A549 (cell line): ENCODE results near the gene CDX1. TPM values are rescaled to one million over a fixed set of nuclear protein-coding genes. Genes with fewer than 3 reads are reported as not detected.

Experiments used
- ATAC-seq, 2 experiments: fragments of 200-7000 bp in 1 of 2; fragments of >200 bp in 1 of 2; cut with Nextera tagmentation in 1 of 2; cut with Tn5 transposase in 1 of 2; 3 replicates each; pipeline versions ENCODE4 v1.8.0 to v1.9.1; 2018 to 2020; ENCODE audit warnings: mild to moderate bottlenecking in 1 of 2, moderate library complexity in 1 of 2
- CTCF ChIA-PET: fragments of 300-600 bp; sonication (Branson Sonifier 250); formaldehyde crosslinking; extraction: SDS; loops from one replicate; lab custom pipeline; 2021; ENCODE audit warnings: antibody characterized with exemption, inconsistent platforms; lab: Yijun Ruan, JAX
- POLR2A ChIA-PET: fragments of 350-600 bp; formaldehyde crosslinking; extraction: SDS; loops from one replicate; lab custom pipeline; 2021; ENCODE audit warnings: antibody characterized with exemption, inconsistent platforms; lab: Yijun Ruan, JAX
- DNase-seq, 2 experiments: peaks; one replicate each; pipeline versions ENCODE4 v3.0.0 to v3.0.0-alpha.2; 2011 to 2016; ENCODE audit warnings: low read depth in 1 of 2, low spot score in 1 of 2
- FAIRE-seq: peaks from 2 replicates; lab custom pipeline; 2011; peaks lifted over from hg19 to GRCh38; lab: Jason Lieb, UNC
- H3K27ac ChIP-seq, 2 experiments: fragments of >200 bp; sonication (Bioruptor Twin); formaldehyde crosslinking; 3 replicates each; pipeline ENCODE4 v1.5.1; 2016 to 2017
- H3K4me1 ChIP-seq: fragments of >200 bp; sonication (Bioruptor Twin); formaldehyde crosslinking; 3 replicates; pipeline ENCODE4 v1.6.1; 2016
- H3K4me2 ChIP-seq: fragments of >200 bp; sonication (Bioruptor Twin); formaldehyde crosslinking; 3 replicates; pipeline ENCODE4 v1.6.1; 2016
- H3K4me3 ChIP-seq: fragments of >200 bp; sonication (Bioruptor Twin); formaldehyde crosslinking; 3 replicates; pipeline ENCODE4 v1.5.1; 2016
- H3K9me3 ChIP-seq: fragments of >200 bp; sonication (Bioruptor Twin); formaldehyde crosslinking; 3 replicates; pipeline ENCODE4 v1.6.1; 2016
- BCL3 ChIP-seq: fragments of >200 bp; sonication (Bioruptor Twin); formaldehyde crosslinking; IDR thresholded peaks from 3 replicates; pipeline ENCODE4 v1.6.1; 2016
- BHLHE40 ChIP-seq: IDR thresholded peaks from 2 replicates; pipeline ENCODE4 v1.6.1; 2012; ENCODE audit warnings: low read depth, low read length, inconsistent platforms
- CBX8 ChIP-seq: fragments of 200-600 bp; sonication (generic); IDR thresholded peaks from 2 replicates; pipeline ENCODE4 v1.6.1; 2016
- CEBPB ChIP-seq, 2 experiments: fragments of >200 bp in 1 of 2; sonication (Bioruptor Twin) in 1 of 2; formaldehyde crosslinking in 1 of 2; IDR thresholded peaks; 2 replicates each; pipeline ENCODE4 v1.6.1; 2012 to 2016
- CHD2 ChIP-seq: fragments of 150-350 bp; IDR thresholded peaks from 2 replicates; pipeline ENCODE4 v1.6.1; 2014; ENCODE audit warnings: low read length; ENCODE audit not compliant: partially characterized antibody
- CHD4 ChIP-seq: fragments of 200-600 bp; sonication (generic); IDR thresholded peaks from 2 replicates; pipeline ENCODE4 v1.6.1; 2016; ENCODE audit warnings: antibody characterized with exemption, mild to moderate bottlenecking, borderline replicate concordance
- CTCF ChIP-seq: fragments of >200 bp; sonication (Bioruptor Twin); formaldehyde crosslinking; IDR thresholded peaks from 3 replicates; pipeline ENCODE4 v1.5.1; 2016
- EHF ChIP-seq: fragments of 250-450 bp; sonication (Bioruptor Pico); IDR thresholded peaks from 2 replicates; pipeline ENCODE4 v1.5.0; 2020; ENCODE audit warnings: mild to moderate bottlenecking
- HDAC2 ChIP-seq: fragments of 200-600 bp; sonication (generic); IDR thresholded peaks from 2 replicates; pipeline ENCODE4 v1.6.1; 2016
- HES2 ChIP-seq: fragments of >200 bp; sonication (Bioruptor Twin); formaldehyde crosslinking; IDR thresholded peaks from 2 replicates; pipeline ENCODE4 v1.6.1; 2016
- HEYL ChIP-seq: fragments of 250-450 bp; sonication (Bioruptor Pico); IDR thresholded peaks from 2 replicates; pipeline ENCODE4 v1.8.0; 2021; ENCODE audit warnings: mild to moderate bottlenecking, moderate library complexity
- JUN ChIP-seq, 2 experiments: fragments of >200 bp; sonication (Bioruptor Twin); formaldehyde crosslinking; IDR thresholded peaks; 2 replicates in 1 of 2; 3 replicates in 1 of 2; pipeline ENCODE4 v1.6.1; 2016 to 2017
- JUNB ChIP-seq: fragments of >200 bp; sonication (Bioruptor Twin); formaldehyde crosslinking; IDR thresholded peaks from 2 replicates; pipeline ENCODE4 v1.6.1; 2016
- KDM1A ChIP-seq: fragments of 200-600 bp; sonication (generic); IDR thresholded peaks from 2 replicates; pipeline ENCODE4 v1.6.1; 2016; ENCODE audit warnings: low read depth, mild to moderate bottlenecking
- KDM5A ChIP-seq: fragments of 200-600 bp; sonication (generic); IDR thresholded peaks from 2 replicates; pipeline ENCODE4 v1.6.1; 2016; ENCODE audit warnings: antibody characterized with exemption, mild to moderate bottlenecking
- MYC ChIP-seq: IDR thresholded peaks from 2 replicates; pipeline ENCODE4 v1.6.1; 2012; ENCODE audit warnings: mild to moderate bottlenecking, inconsistent platforms, low read length, improper control_type of control experiment, borderline replicate concordance
- NFE2L2 ChIP-seq: fragments of 150-350 bp; conservative IDR thresholded peaks from 2 replicates; pipeline ENCODE4 v1.6.1; 2014; ENCODE audit warnings: low read length
- NR3C1 ChIP-seq: fragments of >200 bp; sonication (Bioruptor Twin); formaldehyde crosslinking; IDR thresholded peaks from 3 replicates; pipeline ENCODE4 v1.6.1; 2017
- PBX3 ChIP-seq: IDR thresholded peaks from 2 replicates; pipeline ENCODE4 v1.6.1; 2012
- PHF8 ChIP-seq: fragments of 200-600 bp; sonication (generic); IDR thresholded peaks from 2 replicates; pipeline ENCODE4 v1.6.1; 2016; ENCODE audit warnings: low read depth, mild to moderate bottlenecking, antibody characterized with exemption, moderate library complexity, borderline replicate concordance
- RAD21 ChIP-seq, 2 experiments: fragments of >200 bp in 1 of 2; sonication (Bioruptor Twin) in 1 of 2; formaldehyde crosslinking in 1 of 2; IDR thresholded peaks in 1 of 2; conservative IDR thresholded peaks in 1 of 2; 2 replicates in 1 of 2; 3 replicates in 1 of 2; pipeline ENCODE4 v1.6.1; 2012 to 2018; ENCODE audit warnings: inconsistent platforms in 1 of 2
- RARB ChIP-seq: fragments of 250-450 bp; sonication (Bioruptor Pico); IDR thresholded peaks from 2 replicates; pipeline ENCODE4 v1.8.0; 2021; ENCODE audit warnings: mild to moderate bottlenecking, moderate library complexity
- RCOR1 ChIP-seq: fragments of 150-350 bp; IDR thresholded peaks from 2 replicates; pipeline ENCODE4 v1.6.1; 2014; ENCODE audit warnings: antibody characterized with exemption, low read length, low read depth
- RNF2 ChIP-seq: fragments of 200-600 bp; sonication (generic); IDR thresholded peaks from 2 replicates; pipeline ENCODE4 v1.6.1; 2016; ENCODE audit warnings: low read depth, mild to moderate bottlenecking, antibody characterized with exemption, moderate library complexity, borderline replicate concordance
- TFCP2L1 ChIP-seq: fragments of 250-450 bp; sonication (Bioruptor Pico); IDR thresholded peaks from 2 replicates; pipeline ENCODE4 v1.5.0; 2021; ENCODE audit warnings: mild to moderate bottlenecking
- WGBS: methylation state at CpG from one replicate; pipeline ENCODE4 v1.1.6; 2017; ENCODE audit errors: missing lambda C conversion rate; 5-methylcytosine and 5-hydroxymethylcytosine counted together
- polyA plus RNA-seq, 4 experiments: library from polyadenylated mRNA; depleted of rRNA in 3 of 4; stranded (reverse); fragments of >200 nt; fragmentation: RNase III in 1 of 4; extraction: RNeasy Plus Mini Kit Qiagen cat#74134 plus additional on column Dnase treatment in 1 of 4; gene quantifications; 2 replicates in 3 of 4; 3 replicates in 1 of 4; pipeline ENCODE4 v1.2.3, GENCODE V29; 2011 to 2017

The CDX1 gene
- polyA plus RNA-seq, 2 of the 4 experiments (the other 2 are of a cell fraction), result not detected

GRCh38 chr5:150215979-150216944 is 49.7 kb downstream of the CDX1 start:
- no peak overlapping the region for H3K4me2 ChIP-seq
- ChIA-PET CTCF (interaction anchor here (1.0 to 8.5 kb wide), 17 partner anchors 9 to 225 kb away, joined by 3 to 140 read pairs (median 4); partner anchors contain the start of gene PDGFRB), POLR2A (no interaction called here)
- TF ChIP-seq HES2 (no peak), EHF (no peak), JUN (IDR thresholded peaks at IDR 0.05) (no peak), PBX3 (no peak), CBX8 (no peak), CHD2 (no peak), NFE2L2 (no peak), MYC (no peak), KDM1A (no peak), CEBPB (IDR thresholded peaks at IDR 0.05) (no peak), RCOR1 (no peak), RARB (no peak), PHF8 (no peak), KDM5A (no peak), CHD4 (no peak), NR3C1 (no peak), RAD21 (conservative IDR thresholded peaks at IDR 0.05 in 1 of 2, IDR thresholded peaks at IDR 0.05 in 1 of 2) (no peak), HDAC2 (no peak), TFCP2L1 (CRISPR knock-in tag) (no peak)
- ATAC-seq, result no peak
- FAIRE-seq, result no peak
- no peaks in the 10 kb centered on the region for H3K9me3 ChIP-seq
- no peak for DNase-seq
- WGBS, result 65% methylated on average over 10 of the region's 10 CpGs
- no peak overlapping the region for H3K27ac ChIP-seq
- no peak overlapping the region for H3K4me3 ChIP-seq
- no peaks in the 10 kb centered on the region for H3K4me1 ChIP-seq

GRCh38 chr5:150217038-150217437 is 50.5 kb downstream of the CDX1 start:
- no peak for TF ChIP-seq BHLHE40
- no peak for TF ChIP-seq BCL3
- TF ChIP-seq RNF2, result no peak
- TF ChIP-seq JUN (IDR thresholded peaks at IDR 0.05), result no peak
- TF ChIP-seq EHF, result no peak
- TF ChIP-seq MYC, result no peak
- TF ChIP-seq HEYL (CRISPR knock-in tag), result no peak
- no peak for TF ChIP-seq CTCF
- TF ChIP-seq NR3C1, result no peak
- no peak for TF ChIP-seq JUNB
- FAIRE-seq (no peak), DNase-seq (no peak), ATAC-seq (no peak)
- CTCF ChIA-PET, result interaction anchor here (0.6 to 8.5 kb wide), 28 partner anchors 10 to 370 kb away, joined by 3 to 140 read pairs (median 6); partner anchors contain the start of gene PDGFRB
- 36% methylated on average over 2 of the region's 2 CpGs for WGBS
- no peaks in the 10 kb centered on the region for H3K9me3 ChIP-seq
- no peak overlapping the region for H3K27ac ChIP-seq
- POLR2A ChIA-PET, result no interaction called here
- no peak overlapping the region for H3K4me2 ChIP-seq
- H3K4me1 ChIP-seq, result no peaks in the 10 kb centered on the region
- no peak overlapping the region for H3K4me3 ChIP-seq
